HCT116 (cell line): ENCODE measurements around the gene DDX19B. TPM values are rescaled to one million over a fixed set of nuclear protein-coding genes. Genes with fewer than 3 reads are reported as not detected.

ENCODE experiments used
- ATAC-seq: fragments of 200-7000 bp; cut with Tn5 transposase; 2 replicates; pipeline ENCODE4 v1.9.1; 2020; ENCODE audit warnings: mild to moderate bottlenecking, moderate library complexity
- BruUV-seq: library from RNA; stranded (reverse); fragments of 400-500 nt; replicated peaks from 2 replicates; lab custom pipeline; 2021; lab: Mats Ljungman, UMichigan
- CTCF ChIA-PET: fragments of 300-600 bp; sonication (Branson Sonifier 250); formaldehyde crosslinking; loops from one replicate; lab custom pipeline; 2021; ENCODE audit warnings: antibody characterized with exemption; lab: Charles Lee
- POLR2A ChIA-PET: fragments of 300-600, 350-600 bp; sonication (Branson Sonifier 250); formaldehyde crosslinking; loops from one replicate; lab custom pipeline; 2021; ENCODE audit warnings: antibody characterized with exemption; lab: Charles Lee
- RAD21 ChIA-PET, 2 experiments: fragments of 300-600 bp; sonication (Branson Sonifier 250); formaldehyde crosslinking; loops; one replicate each; lab custom pipeline; 2023; ENCODE audit warnings: low total read pairs in 2 of 2; ENCODE audit not compliant: uncharacterized antibody in 2 of 2, unreplicated experiment in 2 of 2, low non-redundant PET in 1 of 2; lab: Charles Lee
- DNase-seq: peaks from one replicate; pipeline ENCODE4 v3.0.0-alpha.2; 2010; ENCODE audit warnings: low read depth, low spot score
- H2AFZ ChIP-seq: fragments of 200-600 bp; shearing (Covaris generic), sonication (generic); 2 replicates; pipeline ENCODE4 v1.6.1; 2017; ENCODE audit warnings: low read depth, mixed run types, mixed read lengths, antibody characterized with exemption, low read length; ENCODE audit not compliant: poor library complexity, severe bottlenecking
- H3K27ac ChIP-seq: 2 replicates; pipeline ENCODE4 v1.5.1; 2012; ENCODE audit warnings: low read depth, low read length
- H3K27me3 ChIP-seq: fragments of 200-600 bp; sonication (generic); 2 replicates; pipeline ENCODE4 v1.6.1; 2016; ENCODE audit warnings: mixed run types, low read length, mixed read lengths; ENCODE audit not compliant: insufficient read depth
- H3K36me3 ChIP-seq, 2 experiments: fragments of 200-500 bp in 1 of 2; fragments of 200-600 bp in 1 of 2; sonication (Bioruptor generic) in 1 of 2; sonication (generic) in 1 of 2; 2 replicates each; pipeline versions ENCODE4 v1.5.1 to v1.6.1; 2014 to 2016; ENCODE audit warnings: low read length in 2 of 2, inconsistent platforms in 1 of 2, mixed read lengths in 1 of 2, mixed run types in 1 of 2; ENCODE audit not compliant: insufficient read depth in 2 of 2, control insufficient read depth in 1 of 2
- H3K4me1 ChIP-seq, 2 experiments: fragments of 200-600 bp in 1 of 2; sonication (generic) in 1 of 2; 2 replicates each; pipeline versions ENCODE4 v1.5.1 to v1.6.1; 2012 to 2017; ENCODE audit warnings: low read length in 2 of 2, inconsistent platforms in 1 of 2, mild to moderate bottlenecking in 1 of 2, mixed read lengths in 1 of 2, mixed run types in 1 of 2, moderate library complexity in 1 of 2; ENCODE audit not compliant: insufficient read depth in 2 of 2, control insufficient read depth in 1 of 2
- H3K4me2 ChIP-seq: fragments of 200-600 bp; sonication (generic); 2 replicates; pipeline ENCODE4 v1.6.1; 2017; ENCODE audit warnings: mixed run types, low read length, mixed read lengths
- H3K4me3 ChIP-seq, 2 experiments: fragments of 200-600 bp in 1 of 2; sonication (generic) in 1 of 2; replicated peaks in 1 of 2; 2 replicates each; pipeline ENCODE4 v1.5.1; 2011 to 2016; ENCODE audit warnings: low read length in 2 of 2, control low read depth in 1 of 2, low read depth in 1 of 2, mild to moderate bottlenecking in 1 of 2, mixed read lengths in 1 of 2, mixed run types in 1 of 2
- H3K79me2 ChIP-seq: fragments of 200-600 bp; sonication (generic); 2 replicates; pipeline ENCODE4 v1.6.1; 2017; ENCODE audit warnings: mild to moderate bottlenecking, mixed run types, low read length, moderate library complexity, mixed read lengths; ENCODE audit not compliant: insufficient read depth
- H3K9ac ChIP-seq: fragments of 200-600 bp; sonication (generic); 2 replicates; pipeline ENCODE4 v1.6.1; 2016; ENCODE audit warnings: low read length, mixed read lengths
- H3K9me2 ChIP-seq: fragments of 200-600 bp; sonication (generic), shearing (Covaris generic); 2 replicates; pipeline ENCODE4 v1.6.1; 2017; ENCODE audit warnings: mixed run types, mild to moderate bottlenecking, moderate library complexity; ENCODE audit not compliant: insufficient read depth
- H3K9me3 ChIP-seq, 2 experiments: fragments of 200-500 bp in 1 of 2; fragments of 200-600 bp in 1 of 2; sonication (Bioruptor generic) in 1 of 2; sonication (generic) in 1 of 2; 2 replicates each; pipeline ENCODE4 v1.6.1; 2014 to 2017; ENCODE audit warnings: low read length in 2 of 2, mixed read lengths in 2 of 2, inconsistent platforms in 1 of 2, low read depth in 1 of 2, mild to moderate bottlenecking in 1 of 2, mixed run types in 1 of 2, moderate library complexity in 1 of 2; ENCODE audit not compliant: control insufficient read depth in 1 of 2, insufficient read depth in 1 of 2
- H4K20me1 ChIP-seq: fragments of 200-600 bp; sonication (generic), shearing (Covaris generic); 2 replicates; pipeline ENCODE4 v1.6.1; 2017; ENCODE audit warnings: mixed run types, mild to moderate bottlenecking, moderate library complexity; ENCODE audit not compliant: insufficient read depth
- CBX3 ChIP-seq: IDR thresholded peaks from 2 replicates; pipeline ENCODE4 v1.6.1; 2012; ENCODE audit warnings: low read depth
- EGR1 ChIP-seq: IDR thresholded peaks from 2 replicates; pipeline ENCODE4 v1.6.1; 2012; ENCODE audit warnings: low read depth
- EZH2 ChIP-seq: fragments of 200-600 bp; sonication (generic); IDR thresholded peaks from 2 replicates; pipeline ENCODE4 v1.6.1; 2017; ENCODE audit warnings: antibody characterized with exemption, mixed run types
- EZH2phosphoT487 ChIP-seq: fragments of 200-600 bp; IDR thresholded peaks from 2 replicates; pipeline ENCODE4 v1.6.1; 2018; ENCODE audit warnings: antibody characterized with exemption, borderline replicate concordance
- FOSL1 ChIP-seq: IDR thresholded peaks from 2 replicates; pipeline ENCODE4 v1.6.1; 2012; ENCODE audit warnings: low read depth
- JUND ChIP-seq: IDR thresholded peaks from 2 replicates; pipeline ENCODE4 v1.6.1; 2012
- MAX ChIP-seq: IDR thresholded peaks from 2 replicates; pipeline ENCODE4 v1.6.1; 2012
- POLR2A ChIP-seq: IDR thresholded peaks from 2 replicates; pipeline ENCODE4 v1.7.0; 2011; ENCODE audit warnings: borderline replicate concordance; ENCODE audit not compliant: insufficient read depth, insufficient read length; ENCODE audit errors: extremely low read depth
- POLR2AphosphoS5 ChIP-seq: IDR thresholded peaks from 2 replicates; pipeline ENCODE4 v1.6.1; 2011; ENCODE audit warnings: mild to moderate bottlenecking, low read depth, low read length, moderate library complexity
- RAD21 ChIP-seq: IDR thresholded peaks from 2 replicates; pipeline ENCODE4 v1.6.1; 2012; ENCODE audit warnings: low read depth, mild to moderate bottlenecking
- SIN3A ChIP-seq: IDR thresholded peaks from 2 replicates; pipeline ENCODE4 v1.6.1; 2012; ENCODE audit warnings: low read depth
- SP1 ChIP-seq: IDR thresholded peaks from 2 replicates; pipeline ENCODE4 v1.6.1; 2012; ENCODE audit warnings: low read depth
- SRF ChIP-seq: IDR thresholded peaks from 2 replicates; pipeline ENCODE4 v1.6.1; 2012; ENCODE audit warnings: low read depth
- TCF7L2 ChIP-seq: IDR thresholded peaks from 2 replicates; pipeline ENCODE4 v1.7.0; 2011; ENCODE audit warnings: borderline replicate concordance, inconsistent platforms; ENCODE audit not compliant: insufficient read depth, insufficient read length; ENCODE audit errors: extremely low read depth
- YY1 ChIP-seq: IDR thresholded peaks from 2 replicates; pipeline ENCODE4 v1.6.1; 2011; ENCODE audit warnings: low read length, low read depth, moderate library complexity, mild to moderate bottlenecking; ENCODE audit not compliant: insufficient replicate concordance; ENCODE audit errors: extremely low read depth
- ZFX ChIP-seq: fragments of 450-650 bp; IDR thresholded peaks from 2 replicates; pipeline ENCODE4 v1.6.1; 2017
- ZNF274 ChIP-seq: fragments of 200-500 bp; sonication (Bioruptor generic); IDR thresholded peaks from 2 replicates; pipeline ENCODE4 v1.6.1; 2014; ENCODE audit warnings: mild to moderate bottlenecking, low read depth, low read length, inconsistent platforms
- intact Hi-C: fragments of 100-400 bp; cut with micrococcal nuclease; formaldehyde crosslinking; loops from 2 replicates; pipeline ENCODE4 v1.10.0; 2022
- total RNA-seq: library from RNA; stranded (reverse); gene quantifications from one replicate; pipeline ENCODE4 v1.2.1, GENCODE V29; 2021; ENCODE audit not compliant: unreplicated experiment
- TF ChIP-seq, protein P1 (sequence below): IDR thresholded peaks from 2 replicates; pipeline ENCODE4 v1.6.1; 2011; ENCODE audit warnings: mild to moderate bottlenecking, low read length, moderate library complexity; ENCODE audit not compliant: insufficient replicate concordance; ENCODE audit errors: extremely low read depth

DDX19B gene
- total RNA-seq, 1 experiment from 2014 or later, result 36.6 TPM

DNA sequence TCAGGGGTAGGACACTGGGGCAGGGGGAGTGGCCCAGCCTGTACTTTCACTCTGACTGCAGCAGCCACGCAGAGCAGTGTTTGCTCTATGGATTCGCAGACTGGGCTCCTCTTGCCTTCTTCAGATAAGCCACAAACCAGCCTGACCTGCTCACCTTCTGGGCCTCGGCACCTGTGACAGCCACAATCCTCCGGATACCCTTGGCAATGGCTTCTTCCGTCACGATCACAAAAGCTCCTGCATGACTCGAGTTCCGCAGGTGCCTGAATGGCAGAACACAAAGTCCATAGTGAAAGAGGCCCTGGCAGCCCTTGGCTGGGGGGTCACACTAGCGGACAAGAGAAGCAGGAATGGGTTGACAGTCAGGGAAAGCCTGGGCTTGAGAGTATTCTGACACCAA is 43.4 kb upstream of the DDX19B start (continued):
- TF ChIP-seq RAD21 (no peak), JUND (no peak), SP1 (no peak), EZH2 (no peak), YY1 (no peak), SIN3A (no peak), POLR2A (no peak)

DNA sequence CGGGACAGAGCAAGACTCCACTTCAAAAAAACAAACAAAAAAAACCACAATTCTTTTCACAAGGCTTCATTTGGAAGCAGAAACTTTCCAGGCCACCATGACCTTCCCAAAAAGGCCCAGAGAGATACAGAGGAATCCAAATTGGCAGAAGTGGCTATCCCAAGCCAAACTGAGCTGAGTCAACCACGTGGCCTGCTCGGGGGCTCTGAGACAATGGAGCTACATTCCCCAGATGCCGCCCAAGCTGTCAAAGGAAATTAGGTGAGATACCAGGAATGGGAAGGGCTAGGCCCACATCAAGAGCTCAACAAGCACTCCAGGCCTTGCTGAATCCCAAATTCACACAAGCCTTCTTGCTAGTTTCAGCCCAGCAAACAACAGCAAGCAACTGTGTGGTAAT is 41.6 kb upstream of the DDX19B start:
- CTCF ChIA-PET, result no interaction called here
- DNase-seq (no peak), ATAC-seq (no peak)
- Histone ChIP-seq H3K9ac (no peak overlapping the region), H3K4me2 (no peak overlapping the region), H3K79me2 (peaks cover 15% of the 10 kb centered on the region; the same call in 1 of the 2 replicates), H3K9me3 (no peaks in the 10 kb centered on the region), H3K36me3 (peaks cover 57 to 77% of the 10 kb centered on the region in 2 experiments), H2AFZ (no peak overlapping the region), H3K27ac (no peak overlapping the region), H3K9me2 (no peaks in the 10 kb centered on the region), H3K4me3 (no peak overlapping the region), H3K4me1 (no peaks in the 10 kb centered on the region), H4K20me1 (no peaks in the 10 kb centered on the region), H3K27me3 (no peaks in the 10 kb centered on the region)
- TF ChIP-seq SRF (no peak), FOSL1 (no peak), RAD21 (no peak), YY1 (no peak), SP1 (no peak), TCF7L2 (no peak), ZFX (no peak), MAX (no peak), SIN3A (no peak), EZH2phosphoT487 (no peak), ZNF274 (no peak), EGR1 (no peak), CBX3 (no peak), POLR2AphosphoS5 (no peak; the same call in 1 of the 2 replicates)
- TF ChIP-seq, protein P1, sequence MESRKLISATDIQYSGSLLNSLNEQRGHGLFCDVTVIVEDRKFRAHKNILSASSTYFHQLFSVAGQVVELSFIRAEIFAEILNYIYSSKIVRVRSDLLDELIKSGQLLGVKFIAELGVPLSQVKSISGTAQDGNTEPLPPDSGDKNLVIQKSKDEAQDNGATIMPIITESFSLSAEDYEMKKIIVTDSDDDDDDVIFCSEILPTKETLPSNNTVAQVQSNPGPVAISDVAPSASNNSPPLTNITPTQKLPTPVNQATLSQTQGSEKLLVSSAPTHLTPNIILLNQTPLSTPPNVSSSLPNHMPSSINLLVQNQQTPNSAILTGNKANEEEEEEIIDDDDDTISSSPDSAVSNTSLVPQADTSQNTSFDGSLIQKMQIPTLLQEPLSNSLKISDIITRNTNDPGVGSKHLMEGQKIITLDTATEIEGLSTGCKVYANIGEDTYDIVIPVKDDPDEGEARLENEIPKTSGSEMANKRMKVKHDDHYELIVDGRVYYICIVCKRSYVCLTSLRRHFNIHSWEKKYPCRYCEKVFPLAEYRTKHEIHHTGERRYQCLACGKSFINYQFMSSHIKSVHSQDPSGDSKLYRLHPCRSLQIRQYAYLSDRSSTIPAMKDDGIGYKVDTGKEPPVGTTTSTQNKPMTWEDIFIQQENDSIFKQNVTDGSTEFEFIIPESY, result no peak
- RAD21 ChIA-PET, result no interaction called here
- intact Hi-C loops, result loop anchor here (10.0 kb wide), 1 partner anchor 93 kb away; no protein-coding TSS in a partner anchor
- POLR2A ChIA-PET, result no interaction called here
- BruUV-seq, result no TSS peak
